GM12878 (cell line): ENCODE results near the gene CIB2. TPM values are rescaled to one million over a fixed set of nuclear protein-coding genes. Genes with fewer than 3 reads are reported as not detected.

Experiments
- ATAC-seq: fragments of 200-7000 bp; cut with Tn5 transposase; 3 replicates; pipeline ENCODE4 v1.9.1; 2020; ENCODE audit warnings: mild to moderate bottlenecking, moderate library complexity
- BruUV-seq: library from RNA; stranded (reverse); fragments of 400-500 nt; replicated peaks from 2 replicates; lab custom pipeline; 2021; lab: Mats Ljungman, UMichigan
- CTCF ChIA-PET: fragments of 300-600 bp; sonication (Branson Sonifier 250); formaldehyde crosslinking; extraction: SDS; loops from one replicate; lab custom pipeline; 2021; ENCODE audit warnings: inconsistent platforms; lab: Yijun Ruan, JAX
- POLR2A ChIA-PET: fragments of 350-600 bp; formaldehyde crosslinking; extraction: SDS; loops from one replicate; lab custom pipeline; 2021; ENCODE audit warnings: inconsistent platforms; lab: Charles Lee
- RAD21 ChIA-PET: fragments of 300-600 bp; sonication (Branson Sonifier 250); formaldehyde crosslinking; loops from one replicate; lab custom pipeline; 2023; ENCODE audit warnings: antibody characterized with exemption; ENCODE audit not compliant: unreplicated experiment; lab: Charles Lee
- SMC1A ChIA-PET: fragments of 300-600 bp; sonication (Branson Sonifier 250); formaldehyde crosslinking; loops from one replicate; lab custom pipeline; 2023; ENCODE audit not compliant: unreplicated experiment, uncharacterized antibody; lab: Charles Lee
- DNase-seq: peaks from one replicate; pipeline ENCODE4 v3.0.0-alpha.2; 2011; ENCODE audit warnings: low read depth, low spot score
- FAIRE-seq: peaks from 3 replicates; lab custom pipeline; 2011; peaks lifted over from hg19 to GRCh38; lab: Jason Lieb, UNC
- H2AFZ ChIP-seq: 2 replicates; pipeline ENCODE4 v1.6.0; 2011; ENCODE audit warnings: low read depth, low read length, control low read depth; ENCODE audit not compliant: control insufficient read depth
- H3K27ac ChIP-seq: 2 replicates; pipeline ENCODE4 v1.5.1; 2011; ENCODE audit warnings: control low read depth; ENCODE audit not compliant: control insufficient read depth, insufficient read depth
- H3K27me3 ChIP-seq, 2 experiments: replicated peaks in 1 of 2; 2 replicates each; pipeline versions ENCODE4 v1.6.0 to v1.6.1; 2011; ENCODE audit warnings: low read length in 1 of 2; ENCODE audit not compliant: control insufficient read depth in 2 of 2, insufficient read depth in 2 of 2
- H3K36me3 ChIP-seq, 2 experiments: 2 replicates each; pipeline ENCODE4 v1.5.1; 2011; ENCODE audit warnings: low read length in 1 of 2; ENCODE audit not compliant: control insufficient read depth in 2 of 2, insufficient read depth in 2 of 2
- H3K4me1 ChIP-seq: 2 replicates; pipeline ENCODE4 v1.6.1; 2011; ENCODE audit warnings: mild to moderate bottlenecking, low read length, moderate library complexity, mixed read lengths; ENCODE audit not compliant: control insufficient read depth, insufficient read depth
- H3K4me2 ChIP-seq: 2 replicates; pipeline ENCODE4 v1.6.0; 2011; ENCODE audit warnings: control low read depth; ENCODE audit not compliant: control insufficient read depth, insufficient read depth
- H3K4me3 ChIP-seq: fragments of 200-600 bp; sonication (generic); 2 replicates; pipeline ENCODE4 v1.5.1; 2016
- H3K79me2 ChIP-seq: 2 replicates; pipeline ENCODE4 v1.6.0; 2011; ENCODE audit warnings: low read length; ENCODE audit not compliant: control insufficient read depth, insufficient read depth
- H3K9ac ChIP-seq: 2 replicates; pipeline ENCODE4 v1.8.0; 2011; ENCODE audit warnings: low read length, control low read depth, mixed read lengths; ENCODE audit not compliant: control insufficient read depth, insufficient read depth
- H3K9me3 ChIP-seq: replicated peaks from 3 replicates; pipeline ENCODE4 v1.5.1; 2011; ENCODE audit warnings: mild to moderate bottlenecking, low read length; ENCODE audit not compliant: control insufficient read depth, insufficient read depth
- H4K20me1 ChIP-seq: 2 replicates; pipeline ENCODE4 v1.6.0; 2011; ENCODE audit not compliant: control insufficient read depth, insufficient read depth
- ASH2L ChIP-seq: fragments of 300-600, 200-600 bp; sonication (generic); IDR thresholded peaks from 2 replicates; pipeline ENCODE4 v1.6.1; 2017; ENCODE audit warnings: low read depth, mild to moderate bottlenecking, borderline replicate concordance
- BRCA1 ChIP-seq: IDR thresholded peaks from 2 replicates; pipeline ENCODE4 v1.6.1; 2011; ENCODE audit warnings: low read depth, low read length, improper control_type of control experiment
- CHD2 ChIP-seq: IDR thresholded peaks from 2 replicates; pipeline ENCODE4 v1.6.1; 2011; ENCODE audit warnings: low read depth, low read length, improper control_type of control experiment, borderline replicate concordance
- EED ChIP-seq: sonication (generic); IDR thresholded peaks from 2 replicates; pipeline ENCODE4 v1.6.1; 2016; ENCODE audit warnings: antibody characterized with exemption, low read depth
- GABPA ChIP-seq: IDR thresholded peaks from 2 replicates; pipeline ENCODE4 v1.6.1; 2014; ENCODE audit warnings: antibody characterized with exemption, low read depth, mild to moderate bottlenecking, inconsistent platforms
- IKZF1 ChIP-seq: fragments of 450-650 bp; conservative IDR thresholded peaks from 2 replicates; pipeline ENCODE4 v1.6.1; 2017; ENCODE audit warnings: antibody characterized with exemption, mild to moderate bottlenecking
- JUNB ChIP-seq: IDR thresholded peaks from 2 replicates; pipeline ENCODE4 v1.6.1; 2016; ENCODE audit warnings: antibody characterized with exemption, mild to moderate bottlenecking
- NRF1 ChIP-seq: conservative IDR thresholded peaks from 2 replicates; pipeline ENCODE4 v1.6.1; 2011; ENCODE audit warnings: mild to moderate bottlenecking, low read depth, low read length, improper control_type of control experiment
- POLR2AphosphoS2 ChIP-seq: IDR thresholded peaks from 2 replicates; pipeline ENCODE4 v1.6.1; 2011; ENCODE audit warnings: low read depth, mild to moderate bottlenecking, low read length, improper control_type of control experiment, moderate library complexity
- SRF ChIP-seq, 2 experiments: IDR thresholded peaks; 2 replicates each; pipeline ENCODE4 v1.6.1; 2011; ENCODE audit warnings: low read depth in 2 of 2, low read length in 2 of 2, mild to moderate bottlenecking in 1 of 2, moderate library complexity in 1 of 2
- YBX1 ChIP-seq: fragments of 450-650 bp; IDR thresholded peaks from 2 replicates; pipeline ENCODE4 v1.6.1; 2016; ENCODE audit warnings: antibody characterized with exemption
- ZNF274 ChIP-seq: IDR thresholded peaks from one replicate; pipeline ENCODE4 v1.8.0; 2011; ENCODE audit not compliant: insufficient read length, insufficient read depth
- WGBS: methylation state at CpG from one replicate; pipeline ENCODE4 v1.1.6; 2016; ENCODE audit warnings: low lambda C conversion rate; ENCODE audit not compliant: insufficient replicate concordance, insufficient coverage; ENCODE audit errors: missing lambda C conversion rate; 5-methylcytosine and 5-hydroxymethylcytosine counted together
- in situ Hi-C: fragments of 300-500 bp; cut with MboI; formaldehyde crosslinking; loops from 9 replicates; pipeline ENCODE4 v1.14.3; 2018; ENCODE audit warnings: mixed read lengths
- intact Hi-C: fragments of 100-400 bp; cut with micrococcal nuclease; formaldehyde crosslinking; loops from one replicate; pipeline ENCODE4 v1.14.2; 2022; ENCODE audit not compliant: unreplicated experiment
- polyA plus RNA-seq, 11 experiments: library from polyadenylated mRNA; depleted of rRNA in 4 of 11; unstranded in 6 of 11; stranded (reverse) in 5 of 11; fragments of >200 nt; fragmentation: Nextera tagmentation in 4 of 11; fragmentation: Illumina TruSeq in 1 of 11; extraction: Ambion mirVana in 4 of 11; extraction: Trizol in 1 of 11; gene quantifications; 1 replicate in 1 of 11; 2 replicates in 10 of 11; pipeline versions ENCODE4 v1.2.1 to v1.2.3, GENCODE V29; 2011 to 2016; ENCODE audit warnings: inconsistent platforms in 2 of 11, missing spikeins in 2 of 11, low read depth in 1 of 11
- total RNA-seq, 4 experiments: library from RNA; depleted of rRNA in 3 of 4; stranded (reverse); fragments of >200 nt in 3 of 4; fragmentation: Illumina TruSeq in 1 of 4; extraction: Trizol in 1 of 4; gene quantifications; 2 replicates each; pipeline versions ENCODE4 v1.2.1 to v1.2.3, GENCODE V29; 2013 to 2021
- TF ChIP-seq, protein P1 (sequence below): fragments of 450-650 bp; formaldehyde crosslinking; IDR thresholded peaks from 2 replicates; pipeline ENCODE4 v1.4.0; 2022; ENCODE audit warnings: mild to moderate bottlenecking, moderate library complexity
- TF ChIP-seq, protein P2 (sequence below): fragments of 450-650 bp; IDR thresholded peaks from 2 replicates; pipeline ENCODE4 v1.6.1; 2017; ENCODE audit warnings: mild to moderate bottlenecking, moderate library complexity

The CIB2 gene
- total and polyA plus RNA-seq, 10 of the 15 experiments (the other 5 are each of a cell fraction or from before 2014, with no cell fraction given), result 0.56 to 12.1 (median 7.1) TPM

DNA sequence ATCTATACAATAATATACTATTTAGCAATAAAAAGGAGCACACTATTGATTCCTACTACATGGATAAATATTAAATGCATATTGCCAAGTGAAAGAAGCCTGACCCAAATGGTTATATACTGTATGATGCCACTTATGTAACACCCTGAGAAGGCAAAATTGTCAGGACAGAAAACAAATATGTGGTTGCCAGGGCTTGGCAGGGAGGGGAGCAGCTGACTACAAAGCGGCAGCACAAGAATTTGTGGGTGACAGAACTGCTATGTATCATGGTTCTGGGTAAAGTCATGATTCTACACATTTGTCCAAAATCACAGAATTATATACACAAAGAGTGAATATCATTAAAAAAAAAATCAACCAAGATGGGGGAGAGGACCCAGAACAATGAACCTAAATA, 76.3 kb downstream of the CIB2 start:
- no peak overlapping the region for H3K4me2 ChIP-seq
- CTCF ChIA-PET, result interaction anchor here (1.1 to 9.1 kb wide), 5 partner anchors 8 to 55 kb away, joined by 3 to 158 read pairs (median 4); partner anchors contain the start of gene TBC1D2B
- peaks cover 5 to 14% of the 10 kb centered on the region in 2 experiments for H3K36me3 ChIP-seq
- RAD21 ChIA-PET, result interaction anchor here (1.2 to 9.0 kb wide), 3 partner anchors 14 to 53 kb away, joined by 3 to 170 read pairs (median 5); no protein-coding TSS in a partner anchor
- ATAC-seq, result no peak
- no peak overlapping the region for H3K27ac ChIP-seq
- intact Hi-C loops (no loop called here), in situ Hi-C loops (no loop called here)
- no peaks in the 10 kb centered on the region for H3K27me3 ChIP-seq
- H2AFZ ChIP-seq, result no peak overlapping the region
- 88% methylated on average over 1 of the region's 1 CpG for WGBS
- peaks cover 53% of the 10 kb centered on the region for H3K79me2 ChIP-seq
- no peak for TF ChIP-seq POLR2AphosphoS2
- TF ChIP-seq BRCA1, result no peak
- TF ChIP-seq IKZF1, result no peak
- TF ChIP-seq GABPA, result no peak
- no peak for TF ChIP-seq ZNF274
- TF ChIP-seq ASH2L, result no peak
- TF ChIP-seq EED, result no peak
- no peak for TF ChIP-seq YBX1
- TF ChIP-seq NRF1, result no peak
- no peak for TF ChIP-seq CHD2
- no peak for TF ChIP-seq JUNB
- TF ChIP-seq SRF (IDR thresholded peaks at IDR 0.05; ENCODE audit: low read depth in 2 of 2, low read length in 2 of 2), result no peak
- TF ChIP-seq, protein P1, sequence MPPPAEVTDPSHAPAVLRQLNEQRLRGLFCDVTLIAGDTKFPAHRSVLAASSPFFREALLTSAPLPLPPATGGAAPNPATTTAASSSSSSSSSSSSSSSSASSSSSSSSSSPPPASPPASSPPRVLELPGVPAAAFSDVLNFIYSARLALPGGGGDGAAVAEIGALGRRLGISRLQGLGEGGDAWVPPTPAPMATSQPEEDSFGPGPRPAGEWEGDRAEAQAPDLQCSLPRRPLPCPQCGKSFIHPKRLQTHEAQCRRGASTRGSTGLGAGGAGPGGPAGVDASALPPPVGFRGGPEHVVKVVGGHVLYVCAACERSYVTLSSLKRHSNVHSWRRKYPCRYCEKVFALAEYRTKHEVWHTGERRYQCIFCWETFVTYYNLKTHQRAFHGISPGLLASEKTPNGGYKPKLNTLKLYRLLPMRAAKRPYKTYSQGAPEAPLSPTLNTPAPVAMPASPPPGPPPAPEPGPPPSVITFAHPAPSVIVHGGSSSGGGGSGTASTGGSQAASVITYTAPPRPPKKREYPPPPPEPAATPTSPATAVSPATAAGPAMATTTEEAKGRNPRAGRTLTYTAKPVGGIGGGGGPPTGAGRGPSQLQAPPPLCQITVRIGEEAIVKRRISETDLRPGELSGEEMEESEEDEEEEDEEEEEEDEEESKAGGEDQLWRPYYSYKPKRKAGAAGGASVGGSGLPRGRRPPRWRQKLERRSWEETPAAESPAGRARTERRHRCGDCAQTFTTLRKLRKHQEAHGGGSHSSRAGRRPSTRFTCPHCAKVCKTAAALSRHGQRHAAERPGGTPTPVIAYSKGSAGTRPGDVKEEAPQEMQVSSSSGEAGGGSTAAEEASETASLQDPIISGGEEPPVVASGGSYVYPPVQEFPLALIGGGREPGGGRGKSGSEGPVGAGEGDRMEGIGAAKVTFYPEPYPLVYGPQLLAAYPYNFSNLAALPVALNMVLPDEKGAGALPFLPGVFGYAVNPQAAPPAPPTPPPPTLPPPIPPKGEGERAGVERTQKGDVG (CRISPR knock-in tag), result no peak
- TF ChIP-seq, protein P2, sequence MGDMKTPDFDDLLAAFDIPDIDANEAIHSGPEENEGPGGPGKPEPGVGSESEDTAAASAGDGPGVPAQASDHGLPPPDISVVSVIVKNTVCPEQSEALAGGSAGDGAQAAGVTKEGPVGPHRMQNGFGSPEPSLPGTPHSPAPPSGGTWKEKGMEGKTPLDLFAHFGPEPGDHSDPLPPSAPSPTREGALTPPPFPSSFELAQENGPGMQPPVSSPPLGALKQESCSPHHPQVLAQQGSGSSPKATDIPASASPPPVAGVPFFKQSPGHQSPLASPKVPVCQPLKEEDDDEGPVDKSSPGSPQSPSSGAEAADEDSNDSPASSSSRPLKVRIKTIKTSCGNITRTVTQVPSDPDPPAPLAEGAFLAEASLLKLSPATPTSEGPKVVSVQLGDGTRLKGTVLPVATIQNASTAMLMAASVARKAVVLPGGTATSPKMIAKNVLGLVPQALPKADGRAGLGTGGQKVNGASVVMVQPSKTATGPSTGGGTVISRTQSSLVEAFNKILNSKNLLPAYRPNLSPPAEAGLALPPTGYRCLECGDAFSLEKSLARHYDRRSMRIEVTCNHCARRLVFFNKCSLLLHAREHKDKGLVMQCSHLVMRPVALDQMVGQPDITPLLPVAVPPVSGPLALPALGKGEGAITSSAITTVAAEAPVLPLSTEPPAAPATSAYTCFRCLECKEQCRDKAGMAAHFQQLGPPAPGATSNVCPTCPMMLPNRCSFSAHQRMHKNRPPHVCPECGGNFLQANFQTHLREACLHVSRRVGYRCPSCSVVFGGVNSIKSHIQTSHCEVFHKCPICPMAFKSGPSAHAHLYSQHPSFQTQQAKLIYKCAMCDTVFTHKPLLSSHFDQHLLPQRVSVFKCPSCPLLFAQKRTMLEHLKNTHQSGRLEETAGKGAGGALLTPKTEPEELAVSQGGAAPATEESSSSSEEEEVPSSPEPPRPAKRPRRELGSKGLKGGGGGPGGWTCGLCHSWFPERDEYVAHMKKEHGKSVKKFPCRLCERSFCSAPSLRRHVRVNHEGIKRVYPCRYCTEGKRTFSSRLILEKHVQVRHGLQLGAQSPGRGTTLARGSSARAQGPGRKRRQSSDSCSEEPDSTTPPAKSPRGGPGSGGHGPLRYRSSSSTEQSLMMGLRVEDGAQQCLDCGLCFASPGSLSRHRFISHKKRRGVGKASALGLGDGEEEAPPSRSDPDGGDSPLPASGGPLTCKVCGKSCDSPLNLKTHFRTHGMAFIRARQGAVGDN, result no peak
- SMC1A ChIA-PET, result interaction anchor here (0.9 to 14.4 kb wide), 6 partner anchors 8 to 36 kb away, joined by 3 to 305 read pairs (median 7); no protein-coding TSS in a partner anchor
- no peak overlapping the region for H3K4me3 ChIP-seq
- no peaks in the 10 kb centered on the region for H3K9me3 ChIP-seq
- DNase-seq, result no peak
- BruUV-seq, result no TSS peak
- H3K9ac ChIP-seq, result no peak overlapping the region
- no peak for FAIRE-seq
- peaks cover 71% of the 10 kb centered on the region for H3K4me1 ChIP-seq
- POLR2A ChIA-PET, result interaction anchor here (1.2 to 6.0 kb wide), 3 partner anchors 8 to 19 kb away, joined by 3 to 79 read pairs (median 6); no protein-coding TSS in a partner anchor
- H4K20me1 ChIP-seq, result no peaks in the 10 kb centered on the region
